T-helper 2 cell (primary cell): ENCODE measurements around the gene ACSL3.
"Not testable (repeated sequence)": the region's sequence is repeated elsewhere in the genome, so short reads cannot be mapped to it uniquely, and the experiment has no call there.

Source experiments
- DNase-seq, 5 experiments: peaks; one replicate each; pipeline versions ENCODE4 v3.0.0 to v3.0.0-alpha.2; 2012 to 2022

Gene ACSL3

DNA sequence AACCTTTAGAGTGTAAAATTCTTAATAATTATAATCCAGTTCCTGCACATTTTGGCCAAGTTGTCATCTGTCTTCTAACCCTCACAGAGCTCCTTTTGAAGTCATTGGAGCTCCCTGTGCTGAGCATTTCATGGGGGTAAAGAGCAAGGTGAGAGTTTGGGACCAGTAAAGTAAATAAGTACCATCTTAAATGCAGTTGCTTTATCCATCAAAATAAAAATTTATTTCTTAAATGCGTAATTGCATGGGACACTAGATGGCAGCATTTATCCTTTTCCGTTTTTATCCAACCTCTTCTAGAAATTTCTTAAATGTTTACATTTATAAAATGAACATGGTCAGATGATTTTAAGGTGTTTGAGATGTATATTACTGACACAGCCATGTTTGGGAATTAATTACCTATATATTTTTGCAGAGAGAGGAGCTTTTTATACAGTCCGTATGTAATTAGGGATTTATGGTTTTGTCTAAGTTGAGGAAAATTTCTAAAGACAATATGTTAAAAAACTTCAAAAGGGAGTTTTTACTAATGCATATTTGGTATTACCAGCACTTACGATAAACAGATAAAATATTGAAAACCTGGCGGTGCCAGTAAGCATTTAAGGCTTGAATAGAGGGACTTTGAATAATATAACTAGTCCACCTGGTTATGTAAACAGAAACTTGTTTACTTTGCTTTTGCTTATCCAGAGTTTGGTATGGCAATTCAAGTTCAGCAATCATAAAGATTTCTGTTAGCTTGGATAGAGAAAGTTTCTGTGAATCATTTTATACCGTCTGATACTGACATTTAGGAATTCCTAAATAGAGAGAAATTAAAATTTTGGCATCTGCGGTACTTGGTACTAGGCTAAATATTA, 54.5 kb downstream of the ACSL3 start:
- DNase-seq: no peak

DNA sequence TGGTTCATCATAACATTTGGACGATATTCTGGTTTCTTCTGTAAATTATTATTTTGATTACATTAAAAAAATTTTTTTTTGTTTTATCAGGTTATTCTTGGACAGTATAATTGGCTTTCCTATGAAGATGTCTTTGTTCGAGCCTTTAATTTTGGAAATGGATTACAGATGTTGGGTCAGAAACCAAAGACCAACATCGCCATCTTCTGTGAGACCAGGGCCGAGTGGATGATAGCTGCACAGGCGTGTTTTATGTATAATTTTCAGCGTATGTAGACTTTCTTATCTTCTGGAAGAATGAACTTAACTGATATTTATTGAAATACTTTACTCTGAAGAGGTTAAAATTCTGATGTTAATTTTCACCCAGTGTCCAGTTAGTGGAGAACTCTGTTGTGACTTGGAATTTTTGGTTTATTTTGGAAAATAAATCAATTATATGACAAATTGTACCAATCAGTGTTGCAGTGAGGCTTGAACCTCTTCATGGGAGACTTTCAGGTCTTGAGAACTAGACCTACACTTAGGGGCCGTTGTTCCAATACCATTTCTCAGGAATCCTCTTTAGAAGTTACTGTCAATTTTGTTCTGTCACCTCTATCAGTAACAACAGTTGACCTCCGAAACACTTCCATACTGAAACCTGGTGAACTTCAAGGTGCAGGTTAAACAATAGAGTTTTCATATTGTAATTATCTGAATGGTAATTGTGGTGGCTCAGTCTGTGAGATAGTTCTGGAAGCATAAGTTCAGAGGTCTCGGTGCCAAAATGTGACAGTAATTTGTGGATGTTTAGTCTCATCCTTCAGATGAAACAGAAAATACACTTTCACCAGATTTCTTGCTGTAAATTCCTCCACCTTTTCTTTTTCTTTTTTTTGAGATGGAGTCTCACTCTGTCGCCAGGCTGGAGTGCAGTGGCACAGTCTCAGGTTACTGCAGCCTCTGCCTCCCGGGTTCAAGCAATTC, 55.7 kb downstream of the ACSL3 start:
- DNase-seq: no peak

DNA sequence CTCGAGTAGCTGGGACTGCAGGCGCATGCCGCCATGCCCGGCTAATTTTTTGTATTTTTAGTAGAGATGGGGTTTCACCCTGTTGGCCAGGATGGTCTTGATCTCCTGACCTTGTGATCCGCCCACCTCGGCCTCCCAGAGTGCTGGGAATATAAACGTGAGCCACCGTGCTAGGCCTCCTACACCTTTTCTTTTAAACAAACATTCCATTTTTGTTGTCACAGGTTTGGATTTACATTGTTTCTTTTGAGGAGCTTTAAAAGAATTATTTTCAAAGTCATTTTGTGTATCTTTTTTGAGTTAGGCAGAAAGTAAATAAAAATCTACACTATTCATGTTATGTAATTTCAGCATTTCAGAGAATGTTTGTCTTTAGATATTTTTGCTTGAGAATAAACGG, 56.4 kb downstream of the ACSL3 start:
- not testable (repeated sequence) for DNase-seq

DNA sequence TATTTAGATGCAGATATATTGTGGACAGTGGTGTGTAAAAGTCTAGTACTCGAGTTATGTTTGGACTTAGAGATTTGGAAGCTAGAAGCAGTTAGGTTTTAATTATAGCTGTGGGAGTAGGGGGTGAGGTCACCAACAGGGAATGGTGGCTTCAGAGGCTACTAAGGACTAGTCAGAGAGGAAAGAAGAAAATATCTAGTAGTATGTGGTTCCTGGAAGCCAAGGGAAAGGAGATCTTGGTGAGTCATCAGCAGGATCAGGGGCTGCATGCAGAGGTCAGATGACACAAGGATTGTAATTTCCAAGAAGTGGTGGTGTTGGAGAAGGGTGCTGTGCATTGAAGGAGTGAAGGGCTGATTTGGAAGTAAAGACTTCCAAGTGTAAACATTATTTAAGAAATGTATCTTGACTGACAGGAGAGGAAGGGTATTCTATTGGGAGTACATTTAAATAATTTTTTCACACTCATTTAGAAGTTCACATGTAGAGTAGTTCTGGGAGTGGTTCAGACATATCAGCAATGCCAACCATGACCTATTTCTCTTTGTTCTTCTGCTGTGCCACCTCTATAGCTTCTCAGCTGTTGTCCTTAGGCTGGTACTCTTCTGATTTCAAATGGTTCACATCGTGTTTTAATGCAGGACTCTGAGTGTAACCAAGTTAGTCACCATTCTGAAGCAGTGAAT, 59.1 kb downstream of the ACSL3 start:
- DNase-seq: no peak

DNA sequence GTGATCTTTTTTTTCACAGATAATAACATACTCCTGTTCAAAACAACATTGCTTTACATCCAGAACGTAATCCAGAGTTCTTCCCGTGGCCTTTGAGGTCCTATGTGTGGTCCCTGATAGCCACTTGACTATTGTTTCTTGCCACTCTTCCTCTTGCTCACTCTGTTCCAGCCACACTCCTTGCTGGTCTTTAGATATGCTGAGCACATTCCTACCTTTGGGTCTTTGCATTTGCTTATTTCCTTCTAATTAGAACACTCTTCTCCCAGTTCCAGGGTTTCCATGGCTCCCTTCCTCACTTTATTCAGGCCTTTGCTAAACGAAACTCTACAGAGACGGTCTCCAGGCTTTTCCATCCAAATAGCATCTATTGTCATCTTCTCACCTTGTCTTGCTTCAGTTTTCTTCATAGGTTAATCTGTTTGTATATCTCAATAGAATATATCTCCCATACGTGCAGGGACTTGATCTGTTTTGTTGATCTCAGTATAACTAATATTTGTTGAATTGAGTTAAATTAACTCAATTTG, 59.9 kb downstream of the ACSL3 start:
- DNase-seq: no peak

DNA sequence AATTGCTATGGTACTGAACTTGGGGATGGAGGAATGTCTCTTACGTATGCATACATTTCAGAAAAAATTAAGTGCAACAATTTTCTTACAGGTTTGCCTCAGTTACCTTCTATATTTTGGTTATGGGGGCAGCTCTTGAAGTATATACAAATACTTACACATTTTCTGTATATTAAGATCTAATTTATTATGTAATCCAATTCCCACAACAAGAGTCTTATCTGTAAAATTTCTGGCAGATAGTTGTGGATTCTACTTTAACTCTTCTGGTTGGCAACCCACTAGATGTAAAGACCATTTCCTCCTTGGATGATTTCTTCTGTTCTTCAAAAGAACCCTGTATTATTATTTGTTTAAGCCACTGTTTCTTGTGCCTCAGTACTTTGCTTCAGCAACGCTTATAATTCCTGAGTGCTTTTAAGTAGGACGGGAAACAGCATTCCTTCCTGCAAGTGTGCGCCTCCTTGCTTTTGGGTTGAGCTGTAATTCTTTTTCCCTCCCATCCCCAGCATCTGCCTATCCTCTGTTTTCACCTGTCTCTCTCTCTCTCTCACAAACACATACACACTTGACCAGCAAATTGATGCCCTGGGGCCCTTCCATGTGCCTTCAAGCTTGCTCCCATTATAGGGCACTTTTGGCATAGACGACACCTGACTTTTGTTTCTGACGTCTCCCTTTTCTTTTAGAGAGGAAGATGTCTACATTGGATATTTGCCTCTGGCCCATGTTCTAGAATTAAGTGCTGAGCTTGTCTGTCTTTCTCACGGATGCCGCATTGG, 61.4 kb downstream of the ACSL3 start:
- no peak for DNase-seq

DNA sequence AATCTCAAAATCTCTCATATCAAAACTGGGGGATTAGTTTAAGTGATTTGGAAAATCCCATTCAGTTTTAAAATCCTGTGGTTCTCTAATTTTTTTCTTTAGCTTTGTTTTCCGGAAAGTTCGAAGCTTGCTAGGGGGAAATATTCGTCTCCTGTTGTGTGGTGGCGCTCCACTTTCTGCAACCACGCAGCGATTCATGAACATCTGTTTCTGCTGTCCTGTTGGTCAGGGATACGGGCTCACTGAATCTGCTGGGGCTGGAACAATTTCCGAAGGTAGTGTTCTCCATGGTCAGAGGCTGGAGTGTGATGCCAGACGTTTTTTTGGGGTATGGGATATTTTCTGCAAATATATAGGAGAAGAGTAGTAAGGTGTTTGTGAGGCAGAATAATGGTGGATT, 66.1 kb downstream of the ACSL3 start:
- no peak for DNase-seq

DNA sequence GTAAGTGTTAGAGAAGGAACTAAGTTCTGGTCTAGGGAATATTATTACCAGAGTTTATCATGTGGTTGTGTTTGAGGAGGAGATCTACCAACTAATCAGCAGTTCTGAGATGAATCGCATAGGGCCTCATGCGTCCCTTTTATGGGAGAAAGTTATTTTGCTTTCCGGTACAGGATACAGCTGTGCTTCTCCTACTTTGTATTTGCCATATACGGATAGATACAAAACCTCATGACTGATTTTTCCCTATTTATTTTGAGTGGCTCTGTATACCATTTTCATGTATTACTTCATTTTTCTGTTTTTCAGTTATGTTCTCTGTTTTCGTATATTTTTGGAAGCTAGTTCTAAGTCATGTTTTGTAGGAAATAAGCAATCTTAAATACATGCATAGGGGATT, 66.8 kb downstream of the ACSL3 start:
- no peak for DNase-seq

DNA sequence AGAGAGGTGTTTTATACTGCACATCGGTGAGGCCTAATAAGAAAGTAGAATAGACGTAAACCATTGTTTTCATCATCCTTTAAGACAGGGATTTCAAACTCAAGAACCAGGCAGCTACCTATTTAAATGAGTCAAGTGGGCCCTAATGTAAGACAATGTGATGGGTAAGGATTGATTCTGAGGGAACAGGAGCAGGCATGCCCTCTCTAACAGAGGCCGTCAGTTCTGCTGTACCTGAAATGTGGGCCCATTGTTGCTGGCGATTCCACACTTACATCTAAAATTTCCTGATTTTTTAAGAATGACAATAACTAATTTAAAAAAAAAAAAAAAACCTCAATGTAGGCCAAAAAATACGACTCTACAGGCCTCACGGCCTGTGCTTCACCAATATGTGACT, 67.5 kb downstream of the ACSL3 start:
- DNase-seq: no peak

DNA sequence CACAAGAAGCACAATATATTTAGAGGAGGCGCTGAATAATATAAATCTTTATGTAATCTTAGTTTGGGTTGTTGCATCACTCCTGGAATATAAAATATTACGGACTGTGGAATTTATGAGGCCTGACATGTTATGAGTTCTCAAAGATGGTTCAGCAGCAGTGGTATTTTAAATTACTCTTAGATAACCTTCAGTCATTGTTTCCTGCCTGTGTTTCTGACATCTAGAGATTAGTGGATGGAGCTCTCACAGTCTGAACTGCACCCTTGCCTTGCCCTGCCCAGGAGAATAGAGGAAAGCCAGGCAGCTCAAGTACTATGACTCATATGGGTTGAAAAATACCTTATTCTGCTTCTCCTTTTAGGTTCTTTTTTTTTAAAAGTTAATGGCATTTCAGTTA, 70.0 kb downstream of the ACSL3 start:
- DNase-seq: no peak

DNA sequence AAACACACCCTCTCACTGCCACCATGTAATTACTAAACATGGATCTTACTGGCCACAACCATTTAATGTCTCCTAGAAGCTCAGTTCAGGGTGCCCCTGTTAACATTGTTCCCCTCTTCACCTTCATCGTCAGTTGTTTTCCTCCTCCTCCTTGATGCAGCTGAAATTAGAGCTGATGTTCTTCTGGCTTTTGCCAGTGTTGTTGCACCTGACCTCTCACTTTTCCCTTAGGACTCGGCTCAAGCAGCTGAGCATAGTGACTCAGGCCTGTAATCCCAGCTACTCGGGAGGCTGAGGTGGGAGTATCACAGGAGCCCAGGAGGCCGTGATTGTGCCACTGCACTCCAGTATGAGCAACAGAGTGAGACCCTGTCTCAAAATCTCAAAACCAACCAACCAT, 70.8 kb downstream of the ACSL3 start:
- no peak for DNase-seq

DNA sequence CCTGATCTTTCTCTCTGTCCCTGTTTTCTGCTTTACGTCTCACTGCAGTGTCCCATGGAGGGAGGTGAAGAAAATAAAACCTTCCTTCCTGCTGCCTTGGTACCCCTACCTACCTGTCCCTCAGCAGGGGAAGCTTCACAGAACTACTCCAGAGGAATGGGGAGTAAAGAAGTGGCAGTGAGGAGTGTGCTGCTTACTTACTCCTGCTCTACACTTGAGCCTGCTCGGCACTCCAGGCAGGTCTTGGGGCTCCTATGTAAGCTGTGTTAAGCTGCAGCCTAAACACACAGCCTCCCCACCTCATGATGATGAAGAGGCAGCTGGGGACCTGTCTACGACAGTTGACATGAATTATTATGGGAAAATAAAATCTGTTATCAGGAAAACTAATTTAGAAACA, 72.6 kb downstream of the ACSL3 start:
- no peak for DNase-seq

DNA sequence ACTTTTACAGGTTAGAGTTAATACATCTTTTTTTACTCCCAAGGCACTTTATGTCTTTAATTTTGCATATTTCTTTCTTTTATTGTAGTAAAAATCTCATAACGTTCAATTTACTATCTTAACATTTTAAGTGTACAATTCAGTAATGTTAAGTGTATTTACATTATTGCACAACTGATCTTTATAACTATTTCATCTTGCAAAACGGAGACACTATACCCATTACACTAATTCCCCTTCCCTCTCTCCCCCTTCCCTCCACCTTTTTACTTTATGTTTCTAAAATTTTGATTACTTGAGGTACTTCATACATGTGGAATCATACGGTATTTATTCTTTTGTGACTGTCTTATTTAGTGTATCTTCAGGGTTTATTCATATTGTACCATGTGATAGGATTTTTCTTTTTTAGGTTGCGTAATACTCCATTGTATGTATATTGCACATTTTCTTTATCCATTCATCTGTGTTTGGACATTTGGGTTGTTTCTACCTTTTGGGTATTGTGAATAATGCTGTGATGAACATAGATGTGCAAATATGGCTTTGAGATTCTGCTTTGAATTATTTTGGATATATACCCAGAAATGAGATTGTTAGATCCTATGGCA, 75.0 kb downstream of the ACSL3 start:
- no peak for DNase-seq

DNA sequence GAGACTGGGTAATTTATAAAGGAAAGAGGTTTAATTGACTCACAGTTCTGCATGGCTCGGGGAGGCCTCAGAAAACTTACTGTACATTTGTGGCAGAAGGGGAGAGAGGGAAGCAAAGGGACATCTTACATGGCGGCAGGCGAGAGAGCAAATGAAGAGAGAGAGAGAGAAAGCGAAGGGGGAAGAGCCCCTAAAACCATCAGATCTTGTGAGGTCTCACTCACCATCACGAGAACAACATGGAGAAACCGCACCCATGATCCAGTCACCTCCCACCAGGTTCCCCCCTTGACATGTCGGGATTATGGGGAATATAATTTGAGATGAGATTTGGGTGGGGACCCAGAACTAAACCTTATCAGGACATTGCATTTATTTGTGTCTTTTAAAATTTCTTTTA, 75.9 kb downstream of the ACSL3 start:
- no peak for DNase-seq

DNA sequence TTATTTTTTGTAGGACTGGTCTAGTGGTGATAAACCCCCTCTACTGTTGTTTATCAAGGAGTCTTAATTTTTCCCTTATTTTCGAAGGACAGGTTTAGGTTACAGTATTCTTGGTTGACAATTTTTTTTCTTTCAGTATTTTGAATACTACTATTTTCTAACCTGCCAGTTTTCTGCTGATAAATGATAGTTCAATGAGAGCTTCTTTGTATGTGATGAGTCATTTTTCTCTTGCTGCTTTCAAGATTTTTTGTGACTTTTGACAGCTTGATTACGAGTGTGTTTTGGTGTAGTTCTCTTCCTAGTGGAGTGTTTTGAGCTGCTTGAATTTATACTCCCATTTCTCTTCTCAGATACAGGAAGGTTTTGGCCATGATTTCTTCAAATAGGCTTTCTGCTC, 77.5 kb downstream of the ACSL3 start:
- no peak for DNase-seq

DNA sequence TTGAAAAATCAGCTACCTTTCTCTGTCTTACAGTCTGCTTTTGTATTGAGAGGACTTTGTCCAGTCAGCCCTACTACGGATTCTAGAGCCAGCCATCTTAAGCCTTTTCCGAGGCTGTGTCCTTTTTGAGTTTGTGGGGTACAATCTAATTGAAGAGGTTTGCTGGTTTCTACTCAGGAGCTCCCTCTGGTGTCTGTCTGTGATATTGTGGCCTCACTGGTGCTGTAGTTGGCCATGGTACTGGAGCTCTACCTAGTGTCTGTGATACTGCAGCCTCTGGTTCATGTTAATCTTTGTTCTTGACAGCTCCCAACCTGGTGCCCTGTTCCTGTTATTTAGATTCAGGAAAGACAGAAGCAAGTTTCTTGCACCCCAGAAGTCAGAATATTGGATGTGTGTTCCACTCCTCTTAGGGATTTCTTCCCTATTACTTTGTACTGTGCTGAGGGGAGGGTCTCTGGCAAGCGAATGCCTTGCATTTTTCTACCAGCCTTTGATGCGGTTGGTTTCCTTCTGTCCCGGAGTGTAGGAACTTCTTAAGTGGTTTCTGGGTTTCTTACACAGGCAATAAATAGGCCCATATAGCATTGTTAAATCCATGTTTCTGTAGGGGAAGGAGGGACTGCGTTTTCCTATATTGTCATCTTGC, 78.5 kb downstream of the ACSL3 start:
- peak in 4 of 5 experiments; percentile 5 to 64 (median 22) for DNase-seq

DNA sequence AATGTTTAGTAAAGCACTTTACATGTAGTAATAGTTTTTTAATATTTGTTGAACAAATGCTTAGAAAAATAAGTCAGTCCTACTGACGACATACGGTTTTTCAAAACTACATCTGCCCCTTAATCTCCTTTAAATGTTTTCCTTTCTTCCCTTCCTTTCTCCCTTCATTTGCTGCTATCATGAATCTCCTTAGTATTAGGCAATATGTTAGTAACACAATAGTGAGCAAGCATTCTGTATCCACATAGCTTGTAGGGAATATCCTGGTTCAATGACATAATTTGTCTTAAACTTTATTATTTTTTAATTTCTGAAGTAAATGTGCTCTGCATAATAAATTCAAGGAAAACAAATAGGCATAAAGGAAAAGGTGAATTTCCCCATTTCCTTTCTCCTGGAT, 79.1 kb downstream of the ACSL3 start:
- DNase-seq: no peak

DNA sequence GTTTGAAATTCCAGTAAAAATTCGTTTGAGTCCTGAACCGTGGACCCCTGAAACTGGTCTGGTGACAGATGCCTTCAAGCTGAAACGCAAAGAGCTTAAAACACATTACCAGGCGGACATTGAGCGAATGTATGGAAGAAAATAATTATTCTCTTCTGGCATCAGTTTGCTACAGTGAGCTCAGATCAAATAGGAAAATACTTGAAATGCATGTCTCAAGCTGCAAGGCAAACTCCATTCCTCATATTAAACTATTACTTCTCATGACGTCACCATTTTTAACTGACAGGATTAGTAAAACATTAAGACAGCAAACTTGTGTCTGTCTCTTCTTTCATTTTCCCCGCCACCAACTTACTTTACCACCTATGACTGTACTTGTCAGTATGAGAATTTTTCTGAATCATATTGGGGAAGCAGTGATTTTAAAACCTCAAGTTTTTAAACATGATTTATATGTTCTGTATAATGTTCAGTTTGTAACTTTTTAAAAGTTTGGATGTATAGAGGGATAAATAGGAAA, 80.7 kb downstream of the ACSL3 start:
- DNase-seq: no peak

DNA sequence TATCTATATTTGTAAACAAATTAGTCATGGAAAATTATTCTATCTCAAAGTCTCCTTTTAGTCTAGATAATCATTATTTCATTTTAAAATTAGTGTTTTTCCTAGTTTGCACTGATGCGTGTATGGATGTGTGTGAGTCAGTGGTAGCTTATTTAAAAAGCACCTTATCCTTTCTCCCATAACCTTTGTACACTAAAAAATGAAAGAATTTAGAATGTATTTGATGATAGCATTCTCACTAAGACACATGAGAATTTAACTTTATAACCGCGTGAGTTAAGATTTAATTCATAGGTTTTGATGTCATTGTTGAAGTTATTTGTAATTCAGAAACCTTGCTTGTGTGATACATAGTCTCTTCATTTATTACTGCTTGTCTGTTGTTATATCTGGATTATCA, 81.7 kb downstream of the ACSL3 start:
- no peak for DNase-seq

DNA sequence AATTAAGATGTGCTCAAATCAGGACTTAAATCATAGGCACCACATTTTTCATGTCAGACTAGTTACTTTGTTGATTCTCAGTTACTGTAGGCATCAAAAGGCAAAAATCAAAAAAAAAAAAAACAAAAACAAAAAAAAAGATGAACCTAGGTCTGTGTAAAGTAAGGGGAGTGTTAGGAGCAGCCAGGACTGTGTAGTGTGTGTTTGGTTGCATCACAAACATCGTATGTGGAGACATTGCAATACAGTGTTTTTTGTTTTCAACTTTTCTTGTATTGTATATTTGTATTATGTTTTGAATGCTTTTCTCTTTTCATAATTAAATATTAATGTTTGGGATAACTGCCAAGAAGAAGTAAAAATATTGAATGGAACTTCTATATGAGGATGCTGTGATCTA, 82.1 kb downstream of the ACSL3 start:
- no peak for DNase-seq

DNA sequence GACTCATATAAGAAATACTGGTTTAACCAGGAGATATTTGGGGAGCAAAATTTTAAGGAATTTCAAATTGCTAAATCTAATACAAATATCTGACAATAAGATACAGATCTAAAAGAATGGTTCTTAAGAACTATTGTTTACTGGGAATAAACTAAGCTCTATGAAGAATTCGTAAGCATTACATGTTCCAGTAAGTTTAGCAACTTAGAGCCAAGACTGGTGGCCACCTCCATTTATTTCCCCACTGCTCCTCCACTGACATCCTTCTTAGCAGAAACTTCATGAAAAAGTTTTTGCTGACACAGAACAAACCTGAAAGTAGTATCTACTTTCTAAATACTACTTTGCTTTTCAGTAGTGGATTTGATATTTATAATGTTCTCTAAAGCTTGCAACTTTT, 83.0 kb downstream of the ACSL3 start:
- peak in 1 of 5 experiments; percentile 24 for DNase-seq
